HG03342 (cell line): Measurements from ENCODE around the gene MANEAL.
"Not testable (repeated sequence)": the region's sequence is repeated elsewhere in the genome, so short reads cannot be mapped to it uniquely, and the experiment has no call there.

Experiments used
- ATAC-seq: cut with Tn5 transposase; IDR thresholded peaks from one replicate; pipeline ENCODE4 v1.9.1; 2021; ENCODE audit warnings: mild to moderate bottlenecking, moderate library complexity; ENCODE audit not compliant: unreplicated experiment

Gene MANEAL

DNA sequence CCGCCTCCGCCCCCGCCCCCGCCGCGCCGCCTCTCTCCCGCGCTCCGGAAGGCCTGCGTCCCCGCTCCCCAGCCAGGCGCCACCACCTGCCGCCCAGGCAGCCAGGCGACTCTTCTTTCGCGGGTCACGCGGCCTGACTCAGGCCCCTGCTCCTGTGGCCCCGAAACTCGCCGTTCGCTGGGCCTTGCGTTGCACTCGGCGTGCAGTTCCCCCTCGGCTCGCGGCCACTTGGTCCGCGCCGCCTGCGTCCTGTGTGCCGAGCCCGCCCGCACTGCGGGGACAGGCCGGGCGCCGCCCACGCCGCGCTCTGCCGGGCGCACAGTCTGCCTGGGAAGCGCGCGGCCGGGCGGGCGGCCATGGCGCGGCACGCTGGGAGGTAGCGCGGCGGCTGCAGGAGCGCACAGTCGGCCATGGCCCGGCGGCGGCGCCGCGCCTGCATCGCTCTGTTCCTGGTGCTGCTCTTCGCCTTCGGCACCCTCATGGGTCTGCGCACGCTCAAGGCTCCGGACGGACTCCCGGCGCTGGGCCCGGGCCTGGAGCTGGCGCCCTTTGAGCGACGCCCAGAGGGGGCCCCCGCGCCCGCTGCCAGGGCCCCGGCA lies at the start of gene MANEAL:
MANEAL (plus strand) TSS at position 75 of the 599 bp plus-strand sequence; CDS start at position 411, 336 bp downstream.
- peak; percentile 61 for ATAC-seq

GRCh38 chr1:37746806-37747205 lies 46.8 kb upstream of the MANEAL start:
- ATAC-seq: no peak

DNA sequence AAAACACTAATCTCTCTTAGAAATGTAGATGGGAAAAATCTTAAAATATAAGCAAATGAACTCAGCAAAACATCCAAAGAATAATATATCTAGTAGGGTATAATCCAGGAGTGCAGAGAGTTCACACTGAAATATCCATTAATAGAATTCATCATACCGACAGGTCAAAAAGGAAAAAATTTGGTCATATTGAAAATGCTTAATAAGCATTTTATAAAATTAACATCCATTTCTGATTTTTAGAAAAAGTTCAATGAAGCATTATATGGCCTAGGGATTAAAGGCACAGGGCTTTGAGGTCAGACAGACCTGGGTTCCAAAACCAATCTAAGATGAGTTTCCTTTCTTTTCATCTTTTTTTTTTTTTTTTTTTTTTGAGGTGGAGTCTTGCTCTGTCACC lies 45.1 kb upstream of the MANEAL start:
- no peak for ATAC-seq

GRCh38 chr1:37752213-37752582 lies 41.4 kb upstream of the MANEAL start:
- no peak for ATAC-seq

GRCh38 chr1:37752583-37753471 lies 40.8 kb upstream of the MANEAL start:
- no peak for ATAC-seq

DNA sequence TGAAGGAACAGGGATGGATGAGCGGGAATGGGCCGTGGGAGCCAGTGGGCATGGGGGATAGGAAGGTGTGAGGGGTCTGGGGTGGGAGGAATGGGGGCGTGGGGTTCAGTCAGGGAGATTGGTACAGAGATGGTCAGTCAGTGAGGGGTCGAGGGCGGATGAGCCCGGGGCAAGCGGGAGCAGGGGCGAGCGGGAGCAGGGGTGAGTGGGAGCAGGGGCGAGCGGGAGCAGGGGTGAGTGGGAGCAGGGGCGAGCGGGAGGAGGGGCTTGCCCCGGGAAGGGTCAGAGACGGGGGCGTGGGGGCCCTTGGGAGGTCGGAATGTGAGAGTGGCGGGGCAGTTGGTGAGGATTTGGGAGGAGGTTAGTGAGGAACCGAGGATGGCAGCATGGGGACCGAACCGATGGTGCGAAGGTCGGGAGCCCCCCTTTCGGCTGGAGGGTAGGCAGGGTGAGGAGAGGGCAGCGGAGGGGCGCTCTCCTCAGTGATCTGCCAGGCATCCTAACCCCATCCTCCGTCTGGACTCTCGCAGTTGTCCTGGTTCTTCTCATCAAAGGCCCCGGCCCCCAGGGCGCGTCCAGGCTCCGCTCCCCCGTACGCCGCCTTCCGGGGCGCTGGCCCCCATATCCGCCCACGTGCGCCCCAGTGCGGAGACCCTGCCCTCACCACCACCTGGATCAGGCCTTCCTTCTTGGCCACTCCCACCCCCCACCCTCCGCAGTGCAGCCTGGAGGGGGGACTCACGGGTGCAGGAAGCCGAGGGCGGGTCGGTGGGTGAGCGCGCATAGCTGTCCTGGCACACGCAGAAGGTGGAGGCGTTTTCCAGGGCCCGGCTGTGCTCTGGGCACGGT lies 40.0 kb upstream of the MANEAL start:
- ATAC-seq: no peak

DNA sequence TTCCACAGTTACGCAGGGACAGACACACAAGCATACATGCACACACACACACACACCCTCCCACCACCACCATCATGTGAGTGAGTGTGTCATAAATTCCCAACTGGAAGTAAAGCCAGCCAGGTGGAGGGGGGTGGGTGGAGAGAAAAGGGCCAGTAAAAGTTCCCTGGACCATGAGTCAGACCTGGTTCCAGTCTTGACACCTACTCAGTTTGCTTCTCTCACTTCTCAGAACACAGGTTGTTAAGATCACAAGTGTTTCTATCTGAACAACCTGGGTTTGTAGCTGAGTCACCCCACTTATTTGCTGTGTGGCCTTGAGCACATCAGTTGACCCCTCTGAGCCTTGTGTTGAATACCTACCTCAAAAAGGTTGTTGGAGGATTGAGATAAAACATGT lies 38.4 kb upstream of the MANEAL start:
- no peak for ATAC-seq

GRCh38 chr1:37755951-37756560 lies 37.6 kb upstream of the MANEAL start:
- no peak for ATAC-seq

DNA sequence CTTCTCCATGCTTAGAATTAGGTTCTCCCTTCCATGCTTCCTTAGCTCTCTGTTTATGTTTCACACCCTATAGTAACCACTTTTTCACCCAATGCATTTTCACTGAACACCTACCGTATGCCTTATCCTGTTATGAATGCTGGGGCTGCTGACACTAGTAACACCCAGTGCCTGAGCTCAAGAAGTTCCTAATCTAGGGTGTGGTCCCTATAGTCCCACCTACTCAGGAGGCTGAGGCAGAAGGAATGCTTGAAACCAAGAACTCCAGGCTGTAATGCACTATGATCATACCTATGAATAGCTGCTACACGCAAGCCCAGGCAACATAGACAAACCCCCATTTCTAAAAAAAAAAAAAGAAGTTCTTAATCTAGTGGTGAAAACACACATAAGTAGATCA lies 34.2 kb upstream of the MANEAL start:
- ATAC-seq: no peak

- ATAC-seq: no peak
These were observed 32.1 kb upstream of the MANEAL start for GRCh38 chr1:37761416-37762095.

DNA sequence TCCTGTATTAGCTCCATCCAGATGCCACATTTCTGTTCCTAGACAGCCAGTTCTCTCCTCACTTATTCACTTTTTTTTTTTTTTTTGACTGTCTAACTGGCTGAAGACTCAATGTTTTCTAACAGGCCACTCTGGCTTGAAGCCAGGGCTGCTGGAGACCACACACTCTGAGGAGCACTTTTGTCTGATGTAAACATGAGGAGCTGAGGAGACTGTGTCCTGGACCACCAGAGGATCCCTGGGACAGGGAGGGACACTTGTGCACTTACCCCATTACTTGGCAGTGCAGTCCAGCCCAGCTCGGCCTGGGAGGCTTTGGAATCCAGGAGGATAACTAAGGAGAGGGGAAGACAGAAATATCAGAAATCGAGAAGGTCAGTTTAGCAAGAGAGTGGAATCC lies 31.1 kb upstream of the MANEAL start:
- no peak for ATAC-seq

GRCh38 chr1:37763791-37764413 lies 29.7 kb upstream of the MANEAL start:
- ATAC-seq: no peak

DNA sequence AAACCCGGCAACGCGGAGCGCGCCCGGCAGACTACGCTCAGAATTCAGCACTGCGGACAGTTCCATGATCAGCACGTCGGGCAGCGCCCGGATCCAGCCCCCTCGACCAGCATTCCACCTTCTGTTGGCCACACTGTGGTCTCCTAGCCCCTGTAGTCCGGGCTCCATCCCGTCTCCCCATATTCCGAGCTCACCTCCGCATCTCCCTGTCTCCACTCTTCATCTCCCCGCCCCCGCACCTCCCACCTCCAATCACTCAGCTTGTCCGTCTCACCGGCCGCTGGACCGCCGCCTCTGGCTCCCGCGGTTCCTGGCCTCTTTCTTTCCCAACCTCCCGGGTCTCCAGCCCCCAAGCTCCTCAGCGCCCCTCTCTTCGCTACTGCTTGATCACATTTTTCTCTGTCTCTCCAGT lies 29.2 kb upstream of the MANEAL start:
- ATAC-seq: no peak

DNA sequence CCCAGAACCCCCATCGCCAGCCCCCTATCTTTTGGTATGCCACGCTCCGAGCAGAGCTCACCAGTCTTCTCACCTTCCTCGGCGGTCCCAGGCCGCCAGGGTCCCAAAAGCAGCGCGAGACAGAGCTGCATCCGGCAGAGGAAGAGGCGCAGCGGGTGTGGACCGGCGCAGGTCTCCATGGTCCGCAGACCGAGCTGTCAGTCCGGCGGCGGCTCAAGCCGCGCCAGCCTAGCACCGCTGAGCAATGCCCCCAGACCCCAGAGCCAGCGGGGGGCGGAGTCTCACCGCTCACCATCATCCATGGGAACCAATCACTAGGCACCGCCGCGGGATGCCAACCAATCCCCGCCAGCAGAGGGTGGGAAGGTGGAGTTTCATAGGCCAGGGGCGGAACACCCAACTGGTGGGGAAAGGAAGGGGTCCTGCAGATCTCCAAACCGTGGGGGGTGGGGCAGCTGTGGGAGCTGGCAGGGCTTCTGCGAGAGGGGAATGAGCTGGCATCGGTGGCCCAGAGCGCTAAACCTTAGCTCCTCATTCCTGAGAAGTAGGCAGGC lies 28.7 kb upstream of the MANEAL start, which contains the start of gene EPHA10:
EPHA10 (minus strand) TSS at position 233 of the 554 bp plus-strand sequence; CDS start at position 179, 54 bp downstream.
- ATAC-seq: no peak

DNA sequence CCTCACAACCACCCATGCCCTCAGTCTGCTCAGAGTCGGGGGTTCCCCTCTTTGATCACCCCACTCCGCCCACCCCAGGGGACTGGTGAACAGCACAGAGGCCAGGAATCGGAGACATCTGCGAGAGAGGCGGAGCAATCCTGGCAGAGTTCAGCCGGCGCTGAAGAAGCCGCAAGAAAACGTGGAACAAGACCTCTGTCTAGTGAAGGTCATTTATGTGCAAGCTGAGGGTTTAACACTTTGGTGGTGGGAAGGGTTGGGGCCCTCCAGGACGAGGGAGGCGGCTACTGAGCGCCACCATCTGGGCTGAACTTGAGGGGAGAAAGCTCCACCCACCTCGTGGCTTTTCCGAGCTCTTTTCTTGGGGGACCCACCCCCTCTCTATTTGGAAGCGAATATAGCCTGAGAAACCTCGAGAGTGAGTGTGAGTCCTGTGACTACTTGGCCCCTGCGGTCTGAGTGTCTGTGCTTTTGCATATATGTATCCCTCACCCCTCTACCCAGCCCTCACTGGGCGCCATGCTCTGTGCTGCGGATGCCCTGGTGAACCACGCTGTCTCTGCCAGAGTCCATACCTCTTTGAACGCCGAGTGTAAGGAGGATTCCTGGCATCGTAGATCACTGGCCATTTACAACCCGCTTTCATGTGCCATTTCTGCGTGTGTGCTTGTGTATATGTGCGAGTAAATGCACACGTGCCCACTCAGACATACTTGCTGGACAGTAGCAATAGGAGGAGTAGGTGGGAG lies 27.6 kb upstream of the MANEAL start:
- ATAC-seq: no peak

DNA sequence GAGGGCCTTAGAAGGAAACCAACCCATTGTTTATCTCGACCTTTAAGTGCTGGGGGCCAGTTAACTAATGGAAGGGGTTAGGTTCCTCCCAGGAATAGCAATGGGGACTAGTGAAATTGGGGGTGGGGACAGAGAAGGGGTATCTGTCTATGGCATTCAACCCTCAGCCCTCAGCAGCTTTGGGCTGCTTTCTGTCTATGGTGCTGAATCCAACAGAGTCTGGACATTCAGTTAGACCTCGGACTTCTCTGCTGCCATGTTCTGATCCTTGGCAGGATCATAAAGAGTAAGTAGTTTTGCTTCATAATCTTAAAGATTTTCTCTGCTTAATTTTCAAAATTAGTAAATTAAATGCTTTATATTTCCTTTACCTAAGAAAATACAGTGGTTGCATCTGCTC lies 26.2 kb upstream of the MANEAL start:
- no peak for ATAC-seq

DNA sequence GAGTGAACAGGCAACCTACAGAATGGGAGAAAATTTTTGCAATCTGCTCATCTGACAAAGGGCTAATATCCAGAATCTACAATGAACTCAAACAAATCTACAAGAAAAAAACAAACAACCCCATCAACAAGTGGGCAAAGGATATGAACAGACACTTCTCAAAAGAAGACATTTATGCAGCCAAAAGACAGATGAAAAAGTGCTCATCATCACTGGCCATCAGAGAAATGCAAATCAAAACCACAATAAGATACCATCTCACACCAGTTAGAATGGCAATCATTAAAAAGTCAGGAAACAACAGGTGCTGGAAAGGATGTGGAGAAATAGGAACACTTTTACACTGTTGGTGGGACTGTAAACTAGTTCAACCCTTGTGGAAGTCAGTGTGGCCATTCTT lies 22.2 kb upstream of the MANEAL start:
- not testable (repeated sequence) for ATAC-seq

- ATAC-seq: no peak
These were observed 16.6 kb upstream of the MANEAL start for GRCh38 chr1:37776946-37777516.

GRCh38 chr1:37778654-37779053 lies 15.0 kb upstream of the MANEAL start:
- ATAC-seq: no peak
